ENCODE measurements around the gene ZPBP2.

GRCh38 chr17:39923836-39924690 is 56.1 kb downstream of the ZPBP2 start:
- TF ChIP-seq CTCF (IDR thresholded peaks at IDR 0.05) (no peak), POLR2A (IDR thresholded peaks at IDR 0.05) (no peak), POLR2AphosphoS5 (IDR thresholded peaks at IDR 0.05) (no peak), EP300 (IDR thresholded peaks at IDR 0.05) (no peak)

Measured in suprapubic skin (tissue), 4 donors.